Ishikawa (cell line): ENCODE measurements around the gene DNAH8.

ENCODE experiments used
- EP300 ChIP-seq: IDR thresholded peaks from 2 replicates; pipeline ENCODE4 v1.6.1; 2012; ENCODE audit warnings: borderline replicate concordance
- MAX ChIP-seq: IDR thresholded peaks from 2 replicates; pipeline ENCODE4 v1.6.1; 2012

- TF ChIP-seq MAX (no peak), EP300 (no peak)
Measured at GRCh38 chr6:39003492-39003891, 288.4 kb downstream of the DNAH8 start.
